ENCODE measurements around the gene LCMT1. TPM values are rescaled to one million over a fixed set of nuclear protein-coding genes. Genes with fewer than 3 reads are reported as not detected.

The LCMT1 gene
- total and polyA plus RNA-seq, 2 experiments from 2014 or later = 30.3 to 50.5 TPM

DNA sequence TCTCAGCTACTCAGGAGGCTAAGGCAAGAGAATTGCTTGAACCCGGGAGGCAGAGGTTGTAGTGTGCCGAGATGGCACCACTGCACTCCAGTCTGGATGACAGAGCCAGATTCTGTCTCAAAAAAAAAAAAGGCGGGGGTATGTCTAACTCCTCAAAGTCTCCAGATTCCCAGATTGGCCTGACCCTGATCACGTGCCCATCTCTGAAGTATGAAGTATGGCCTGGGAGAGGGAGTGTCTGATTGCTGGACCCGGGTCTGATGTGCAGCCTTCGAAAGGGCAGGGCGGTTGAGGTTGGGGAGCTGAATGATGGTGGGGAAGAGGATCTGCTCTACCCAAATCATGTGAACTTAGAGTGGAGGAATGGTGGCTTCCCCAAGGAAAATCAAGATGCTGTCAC lies 87.9 kb downstream of the LCMT1 start:
- in situ Hi-C loops (cut with MboI) = no loop called here
- WGBS, 2 experiments (ENCODE audit: low coverage in 1 of 2, low lambda C conversion rate in 2 of 2, missing lambda C conversion rate in 2 of 2) = 76 to 85% methylated on average over 7 of the region's 7 CpGs
- H3K9ac ChIP-seq = no peak overlapping the region
- no peak for TF ChIP-seq EZH2 (IDR thresholded peaks at IDR 0.05; ENCODE audit: insufficient read depth, poor library complexity, severe bottlenecking)
- no peak for TF ChIP-seq EZH2phosphoT487 (IDR thresholded peaks at IDR 0.05; ENCODE audit: insufficient read depth, low read depth)
- no peaks in the 10 kb centered on the region for H3F3A ChIP-seq (ENCODE audit: insufficient read depth)
- H3K36me3 ChIP-seq (ENCODE audit: low read depth) = no peaks in the 10 kb centered on the region
- no peak overlapping the region for H2AFZ ChIP-seq
- H3K4me3 ChIP-seq = no peak overlapping the region
- no peaks in the 10 kb centered on the region for H3K27me3 ChIP-seq (replicated peaks; ENCODE audit: insufficient read depth)
- H3K79me2 ChIP-seq (ENCODE audit: insufficient read depth) = no peaks in the 10 kb centered on the region
- H3K9me2 ChIP-seq (ENCODE audit: insufficient read depth) = no peaks in the 10 kb centered on the region
- H3K4me1 ChIP-seq (ENCODE audit: insufficient read depth) = 0 out of 2 replicates have a peak, but pooled peaks cover 8% of the 10 kb centered on the region
- H3K4me2 ChIP-seq (ENCODE audit: unreplicated experiment) = no peak overlapping the region
- no peak overlapping the region for H3K27ac ChIP-seq
- DNase-seq = no peak
- H4K20me1 ChIP-seq (ENCODE audit: insufficient read depth) = no peaks in the 10 kb centered on the region
- H3K9me3 ChIP-seq (ENCODE audit: low read depth) = no peaks in the 10 kb centered on the region

DNA sequence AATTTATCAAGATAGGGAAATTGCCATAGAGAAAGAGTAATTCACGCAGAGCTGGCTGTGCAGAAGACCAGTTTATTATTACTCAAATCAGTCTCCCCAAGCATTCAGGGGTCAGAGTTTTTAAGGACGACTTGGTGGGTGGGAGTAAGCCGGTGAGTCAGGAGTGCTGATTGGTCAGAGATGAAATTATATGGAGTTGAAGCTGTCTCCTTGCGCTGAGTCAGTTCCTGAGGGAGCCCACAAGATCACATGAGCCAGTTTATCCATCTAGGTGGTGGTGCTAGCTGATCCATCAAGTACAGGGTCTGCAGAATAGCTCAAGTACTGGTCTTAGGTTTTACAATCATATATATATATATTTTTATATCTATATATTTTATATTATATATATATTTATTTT lies 99.2 kb downstream of the LCMT1 start:
- Histone ChIP-seq H3K27me3 (replicated peaks; ENCODE audit: insufficient read depth) (0 out of 2 replicates have a peak, but pooled peaks cover 7% of the 10 kb centered on the region), H3K79me2 (ENCODE audit: insufficient read depth) (no peaks in the 10 kb centered on the region), H3K9me3 (ENCODE audit: low read depth) (no peaks in the 10 kb centered on the region), H3K9me2 (ENCODE audit: insufficient read depth) (no peaks in the 10 kb centered on the region), H2AFZ (no peak overlapping the region), H3K4me3 (no peak overlapping the region), H3K27ac (no peak overlapping the region), H3K4me1 (ENCODE audit: insufficient read depth) (no peaks in the 10 kb centered on the region), H3K36me3 (ENCODE audit: low read depth) (no peaks in the 10 kb centered on the region), H3F3A (ENCODE audit: insufficient read depth) (no peaks in the 10 kb centered on the region), H3K4me2 (ENCODE audit: unreplicated experiment) (no peak overlapping the region), H3K9ac (no peak overlapping the region), H4K20me1 (ENCODE audit: insufficient read depth) (no peaks in the 10 kb centered on the region)
- in situ Hi-C loops (cut with MboI) = no loop called here
- TF ChIP-seq EZH2phosphoT487 (IDR thresholded peaks at IDR 0.05; ENCODE audit: insufficient read depth, low read depth) (no peak), EZH2 (IDR thresholded peaks at IDR 0.05; ENCODE audit: insufficient read depth, poor library complexity, severe bottlenecking) (no peak)
- WGBS, 2 experiments (ENCODE audit: low coverage in 1 of 2, low lambda C conversion rate in 2 of 2, missing lambda C conversion rate in 2 of 2) = 13 to 18% methylated on average over 4 of the region's 4 CpGs
- peak; percentile 63 for DNase-seq

DNA sequence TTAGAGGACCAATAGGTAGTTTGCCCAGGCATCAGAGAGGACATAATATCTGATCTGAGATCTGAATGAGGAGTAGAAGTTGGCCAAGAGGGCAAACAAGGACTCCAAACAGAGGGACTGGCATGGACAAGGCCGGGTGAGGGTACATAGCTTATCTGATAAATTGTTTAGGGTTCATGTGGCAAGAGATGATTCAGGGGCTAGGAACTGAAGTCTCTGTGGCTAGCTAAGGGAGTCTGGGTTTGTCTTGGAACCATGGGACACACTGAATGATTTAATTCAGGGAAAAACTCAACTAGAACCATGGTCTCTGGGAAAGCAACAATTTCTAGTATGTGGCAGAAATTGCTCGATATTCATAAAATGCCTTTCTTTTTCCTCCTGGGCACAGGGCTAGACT lies 101.1 kb downstream of the LCMT1 start:
- H3K4me2 ChIP-seq (ENCODE audit: unreplicated experiment) = no peak overlapping the region
- no peaks in the 10 kb centered on the region for H3K4me1 ChIP-seq (ENCODE audit: insufficient read depth)
- in situ Hi-C loops (cut with MboI) = no loop called here
- H3K27ac ChIP-seq = no peak overlapping the region
- no peaks in the 10 kb centered on the region for H3K79me2 ChIP-seq (ENCODE audit: insufficient read depth)
- 45 to 54% methylated on average over 2 of the region's 2 CpGs for WGBS, 2 experiments (ENCODE audit: low coverage in 1 of 2, low lambda C conversion rate in 2 of 2, missing lambda C conversion rate in 2 of 2)
- no peaks in the 10 kb centered on the region for H3F3A ChIP-seq (ENCODE audit: insufficient read depth)
- no peak for TF ChIP-seq EZH2phosphoT487 (IDR thresholded peaks at IDR 0.05; ENCODE audit: insufficient read depth, low read depth)
- no peak for TF ChIP-seq EZH2 (IDR thresholded peaks at IDR 0.05; ENCODE audit: insufficient read depth, poor library complexity, severe bottlenecking)
- no peak overlapping the region for H2AFZ ChIP-seq
- DNase-seq = no peak
- H3K36me3 ChIP-seq (ENCODE audit: low read depth) = no peaks in the 10 kb centered on the region
- no peak overlapping the region for H3K9ac ChIP-seq
- no peak overlapping the region for H3K4me3 ChIP-seq
- no peaks in the 10 kb centered on the region for H4K20me1 ChIP-seq (ENCODE audit: insufficient read depth)
- H3K9me3 ChIP-seq (ENCODE audit: low read depth) = no peaks in the 10 kb centered on the region
- no peaks in the 10 kb centered on the region for H3K9me2 ChIP-seq (ENCODE audit: insufficient read depth)
- H3K27me3 ChIP-seq (replicated peaks; ENCODE audit: insufficient read depth) = 0 out of 2 replicates have a peak, but pooled peaks cover 7% of the 10 kb centered on the region

DNA sequence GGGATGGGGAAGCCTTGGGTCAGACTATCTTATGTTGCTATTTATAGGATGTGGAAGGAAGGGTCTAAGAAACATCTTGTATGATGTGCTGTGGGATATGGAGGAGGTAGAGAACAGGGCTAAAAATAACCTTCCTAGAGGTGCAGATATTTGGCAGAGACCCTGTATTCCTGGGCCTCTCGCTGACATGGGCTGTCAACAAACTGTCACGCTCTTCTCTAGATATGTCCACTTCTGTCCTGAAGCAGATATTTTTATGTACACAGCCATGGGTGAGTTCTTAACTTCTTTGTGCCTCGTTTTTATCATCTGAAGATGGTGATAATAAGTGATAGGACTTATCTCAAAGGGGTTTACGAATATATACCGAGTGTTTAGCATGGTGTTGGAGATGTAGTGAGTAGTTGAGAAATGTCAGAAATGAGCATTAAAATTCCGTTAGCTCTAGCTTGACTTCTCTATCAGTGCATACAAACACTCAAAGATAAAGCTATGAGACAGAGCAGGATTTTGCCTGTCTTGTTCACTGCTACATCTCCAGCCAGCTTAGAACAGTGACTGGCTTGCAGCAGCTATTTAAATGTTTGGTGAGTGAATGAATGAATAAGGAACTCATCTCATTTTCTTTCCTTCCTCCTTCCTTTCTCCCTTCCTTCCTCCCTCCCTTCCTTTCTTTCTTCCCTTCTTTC lies 102.3 kb downstream of the LCMT1 start:
- H4K20me1 ChIP-seq (ENCODE audit: insufficient read depth) = no peaks in the 10 kb centered on the region
- no peak overlapping the region for H3K4me3 ChIP-seq
- H3K27me3 ChIP-seq (replicated peaks; ENCODE audit: insufficient read depth) = 0 out of 2 replicates have a peak, but pooled peaks cover 7% of the 10 kb centered on the region
- WGBS, 2 experiments (ENCODE audit: low coverage in 1 of 2, low lambda C conversion rate in 2 of 2, missing lambda C conversion rate in 2 of 2) = 61 to 70% methylated on average over 6 of the region's 6 CpGs
- H3K79me2 ChIP-seq (ENCODE audit: insufficient read depth) = no peaks in the 10 kb centered on the region
- H3K4me1 ChIP-seq (ENCODE audit: insufficient read depth) = no peaks in the 10 kb centered on the region
- in situ Hi-C loops (cut with MboI) = no loop called here
- no peaks in the 10 kb centered on the region for H3K9me2 ChIP-seq (ENCODE audit: insufficient read depth)
- H3F3A ChIP-seq (ENCODE audit: insufficient read depth) = no peaks in the 10 kb centered on the region
- H3K9me3 ChIP-seq (ENCODE audit: low read depth) = no peaks in the 10 kb centered on the region
- no peak overlapping the region for H3K4me2 ChIP-seq (ENCODE audit: unreplicated experiment)
- H2AFZ ChIP-seq = no peak overlapping the region
- TF ChIP-seq EZH2phosphoT487 (IDR thresholded peaks at IDR 0.05; ENCODE audit: insufficient read depth, low read depth) (no peak), EZH2 (IDR thresholded peaks at IDR 0.05; ENCODE audit: insufficient read depth, poor library complexity, severe bottlenecking) (no peak)
- no peak overlapping the region for H3K9ac ChIP-seq
- no peaks in the 10 kb centered on the region for H3K36me3 ChIP-seq (ENCODE audit: low read depth)
- DNase-seq = no peak
- H3K27ac ChIP-seq = no peak overlapping the region

Data from GM23248 (cell line).